Measurements from ENCODE around the gene COG7. TPM values are rescaled to one million over a fixed set of nuclear protein-coding genes. Genes with fewer than 3 reads are reported as not detected.

The COG7 gene
- total and polyA plus RNA-seq, 3 donors from 2014 or later = 21.5 to 40.7 (median 35.1) TPM

DNA sequence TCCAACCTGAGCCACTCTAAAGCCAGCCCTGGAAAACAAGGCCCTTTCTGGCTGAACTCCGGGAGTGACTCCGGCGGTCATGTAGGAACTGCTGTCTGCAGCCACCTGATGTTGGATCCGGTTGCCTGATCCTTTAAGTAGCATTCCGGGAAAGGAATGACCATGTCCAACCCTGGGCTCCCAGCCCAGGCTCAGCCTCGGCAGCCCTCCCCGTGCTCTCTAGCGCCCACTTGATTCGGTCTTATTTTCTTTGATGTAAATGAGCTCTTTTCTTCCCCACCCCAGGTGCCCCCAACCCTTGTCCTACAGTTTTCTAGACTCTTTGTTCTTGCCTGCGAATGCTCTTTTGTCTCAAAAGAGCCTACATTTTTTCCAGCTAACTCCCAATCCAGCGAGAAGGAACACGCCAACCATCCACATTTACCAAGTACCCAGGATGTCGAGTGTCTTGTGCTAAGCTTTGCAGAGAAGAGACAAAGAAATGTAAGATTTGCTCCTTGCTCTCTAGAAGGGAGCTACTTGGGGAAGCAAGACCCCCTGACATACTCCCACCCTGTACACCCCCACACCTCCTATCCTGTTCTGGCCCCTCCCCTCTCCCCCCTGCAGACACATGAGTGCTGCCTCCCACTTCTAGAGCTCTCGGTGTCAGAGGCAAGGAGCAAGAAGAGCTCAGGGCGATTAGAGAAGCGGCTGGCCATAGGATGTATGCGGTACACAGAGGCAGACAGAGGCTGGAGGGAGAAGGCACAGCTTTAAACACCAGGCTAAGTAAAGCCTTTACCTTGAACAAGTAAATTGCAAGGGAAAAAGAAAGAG, 53.8 kb downstream of the COG7 start:
- Histone ChIP-seq H3K9me3 (no peaks in the 10 kb centered on the region), H3K27me3 (no peaks in the 10 kb centered on the region), H3K4me1 (no peaks in the 10 kb centered on the region), H3K4me3 (no peak overlapping the region), H3K27ac (no peak overlapping the region), H3K36me3 (ENCODE audit: low read depth, missing control alignments) (no peaks in the 10 kb centered on the region)
- intact Hi-C loops (cut with DNase I; ENCODE audit: low total_unique reads) = no loop called here
- WGBS, 2 donors = 74 to 76% methylated on average over 16 to 17 of the region's 17 CpGs
- no peak for DNase-seq
- TF ChIP-seq POLR2A (IDR thresholded peaks at IDR 0.05) = no peak
- TF ChIP-seq, protein P1, sequence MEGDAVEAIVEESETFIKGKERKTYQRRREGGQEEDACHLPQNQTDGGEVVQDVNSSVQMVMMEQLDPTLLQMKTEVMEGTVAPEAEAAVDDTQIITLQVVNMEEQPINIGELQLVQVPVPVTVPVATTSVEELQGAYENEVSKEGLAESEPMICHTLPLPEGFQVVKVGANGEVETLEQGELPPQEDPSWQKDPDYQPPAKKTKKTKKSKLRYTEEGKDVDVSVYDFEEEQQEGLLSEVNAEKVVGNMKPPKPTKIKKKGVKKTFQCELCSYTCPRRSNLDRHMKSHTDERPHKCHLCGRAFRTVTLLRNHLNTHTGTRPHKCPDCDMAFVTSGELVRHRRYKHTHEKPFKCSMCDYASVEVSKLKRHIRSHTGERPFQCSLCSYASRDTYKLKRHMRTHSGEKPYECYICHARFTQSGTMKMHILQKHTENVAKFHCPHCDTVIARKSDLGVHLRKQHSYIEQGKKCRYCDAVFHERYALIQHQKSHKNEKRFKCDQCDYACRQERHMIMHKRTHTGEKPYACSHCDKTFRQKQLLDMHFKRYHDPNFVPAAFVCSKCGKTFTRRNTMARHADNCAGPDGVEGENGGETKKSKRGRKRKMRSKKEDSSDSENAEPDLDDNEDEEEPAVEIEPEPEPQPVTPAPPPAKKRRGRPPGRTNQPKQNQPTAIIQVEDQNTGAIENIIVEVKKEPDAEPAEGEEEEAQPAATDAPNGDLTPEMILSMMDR (IDR thresholded peaks at IDR 0.05) = no peak

DNA sequence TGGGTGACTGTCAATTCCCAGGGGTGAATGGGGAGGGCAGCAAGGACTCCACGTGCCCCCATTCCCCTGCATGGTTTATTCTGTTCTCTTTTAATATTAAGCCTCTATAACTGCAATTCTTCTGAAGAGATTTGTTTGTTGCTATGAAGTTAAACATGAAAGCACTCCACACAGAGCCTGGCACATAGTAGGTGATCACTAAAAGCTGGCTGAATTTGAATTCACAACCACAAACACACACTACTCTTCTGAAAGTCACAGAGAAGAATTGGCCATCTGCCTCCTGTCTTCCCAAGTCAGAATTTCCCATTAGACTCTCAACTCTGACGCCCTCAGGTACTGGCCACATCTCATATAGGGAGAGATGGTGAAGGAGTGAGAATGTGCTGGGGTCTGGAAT, 55.5 kb downstream of the COG7 start:
- Histone ChIP-seq H3K27me3 (no peaks in the 10 kb centered on the region), H3K27ac (no peak overlapping the region), H3K9me3 (no peaks in the 10 kb centered on the region), H3K4me1 (no peaks in the 10 kb centered on the region), H3K4me3 (no peak overlapping the region), H3K36me3 (ENCODE audit: low read depth, missing control alignments) (no peaks in the 10 kb centered on the region)
- WGBS, 2 donors = 95 to 97% methylated on average over 2 of the region's 2 CpGs
- intact Hi-C loops (cut with DNase I; ENCODE audit: low total_unique reads) = no loop called here
- DNase-seq = no peak
- TF ChIP-seq, protein P1 (IDR thresholded peaks at IDR 0.05) = no peak
- no peak for TF ChIP-seq POLR2A (IDR thresholded peaks at IDR 0.05)

DNA sequence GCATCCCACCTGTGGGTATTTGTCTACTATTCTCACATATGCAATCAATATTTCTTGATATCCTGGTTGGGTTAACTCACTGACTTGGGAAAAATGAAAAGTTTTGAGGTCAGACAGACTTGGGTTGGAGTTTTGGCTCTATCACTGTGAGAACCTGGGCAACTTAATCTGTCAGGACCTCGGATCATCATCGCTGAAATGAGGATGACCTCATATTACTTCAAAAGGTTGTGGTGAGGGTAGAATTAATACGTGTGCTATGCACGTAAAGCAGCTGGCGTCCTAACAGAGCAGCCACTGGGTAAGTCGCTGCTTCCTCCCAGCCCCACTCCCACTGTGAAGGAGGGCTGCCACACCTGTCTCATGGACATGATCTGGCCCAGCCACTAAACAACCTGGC, 57.3 kb downstream of the COG7 start:
- WGBS, 2 donors = 91 to 98% methylated on average over 6 of the region's 6 CpGs
- TF ChIP-seq, protein P1 (IDR thresholded peaks at IDR 0.05) = no peak
- TF ChIP-seq POLR2A (IDR thresholded peaks at IDR 0.05) = no peak
- Histone ChIP-seq H3K4me1 (no peaks in the 10 kb centered on the region), H3K27ac (no peak overlapping the region), H3K9me3 (no peaks in the 10 kb centered on the region), H3K27me3 (no peaks in the 10 kb centered on the region), H3K36me3 (ENCODE audit: low read depth, missing control alignments) (no peaks in the 10 kb centered on the region), H3K4me3 (no peak overlapping the region)
- no peak for DNase-seq
- intact Hi-C loops (cut with DNase I; ENCODE audit: low total_unique reads) = no loop called here

DNA sequence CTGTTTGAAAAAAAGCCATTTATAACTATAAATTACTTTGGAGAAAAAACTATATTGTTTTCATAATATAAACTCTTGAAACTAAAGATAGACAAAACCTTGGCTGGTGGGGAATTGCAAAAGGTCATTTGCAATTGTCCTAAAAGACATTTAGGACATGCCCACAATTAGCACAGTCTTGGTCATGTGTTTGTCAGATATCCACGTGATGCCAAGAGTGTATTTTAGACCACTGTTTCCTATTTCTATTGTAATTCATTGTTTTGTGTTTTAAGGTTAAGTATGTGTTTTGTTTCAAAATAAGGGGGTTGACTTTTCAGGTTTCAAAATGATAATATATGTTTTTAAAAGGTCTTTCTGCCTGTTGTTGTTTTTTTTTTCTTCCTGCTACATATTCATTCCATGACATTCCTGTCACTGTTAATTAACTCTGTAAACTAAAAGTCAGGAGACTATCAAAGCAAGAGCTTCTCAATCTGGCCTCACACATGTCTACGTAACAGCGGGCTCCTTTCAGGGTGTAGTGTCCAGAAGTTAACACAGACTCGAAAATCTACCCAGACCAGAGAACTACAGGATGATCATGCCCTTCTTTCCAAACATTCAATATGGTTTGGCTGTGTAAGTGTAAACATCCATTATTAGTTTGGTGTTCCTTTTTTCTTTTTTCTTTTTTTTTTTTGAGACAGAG, 58.7 kb downstream of the COG7 start:
- 82 to 83% methylated on average over 4 of the region's 4 CpGs for WGBS, 2 donors
- TF ChIP-seq POLR2A (IDR thresholded peaks at IDR 0.05) = no peak
- TF ChIP-seq, protein P1 (IDR thresholded peaks at IDR 0.05) = no peak
- no peak overlapping the region for H3K27ac ChIP-seq
- H3K9me3 ChIP-seq = no peaks in the 10 kb centered on the region
- H3K27me3 ChIP-seq = no peaks in the 10 kb centered on the region
- intact Hi-C loops (cut with DNase I; ENCODE audit: low total_unique reads) = no loop called here
- H3K4me1 ChIP-seq = no peaks in the 10 kb centered on the region
- no peak overlapping the region for H3K4me3 ChIP-seq
- H3K36me3 ChIP-seq (ENCODE audit: low read depth, missing control alignments) = no peaks in the 10 kb centered on the region
- no peak for DNase-seq

Data from testis (tissue), 3 donors.